Measurements from ENCODE around the gene AMMECR1L. TPM values are rescaled to one million over a fixed set of nuclear protein-coding genes. Genes with fewer than 3 reads are reported as not detected.

The AMMECR1L gene
- total and polyA plus RNA-seq, 12 donors, result 7.2 to 18.3 (median 12.5) TPM

GRCh38 chr2:127865926-127866325 lies 19.8 kb downstream of the AMMECR1L start:
- peaks cover 0 to 79% of the 10 kb centered on the region in 2 donors for H3K36me3 ChIP-seq (replicated peaks in 1 of 2)
- DNase-seq, result no peak
- intact Hi-C loops (cut with DNase I), result no loop called here

GRCh38 chr2:127864877-127865276 lies 20.9 kb downstream of the AMMECR1L start:
- H3K4me1 ChIP-seq (replicated peaks in 1 of 2), result peaks cover 0 to 2% of the 10 kb centered on the region in 2 donors
- 73 to 88% (median 75%) methylated on average over 11 of the region's 11 CpGs for WGBS, 4 donors
- DNase-seq, result no peak
- H3K27me3 ChIP-seq, result no peaks in the 10 kb centered on the region
- H3K27ac ChIP-seq, result no peak overlapping the region
- H3K9me3 ChIP-seq (replicated peaks in 1 of 3), result no peaks in the 10 kb centered on the region
- no peak overlapping the region for H3K4me3 ChIP-seq
- intact Hi-C loops (cut with DNase I), result no loop called here
- H3K36me3 ChIP-seq (replicated peaks in 1 of 2), result peaks cover 0 to 69% of the 10 kb centered on the region in 2 donors
- TF ChIP-seq, protein P1, sequence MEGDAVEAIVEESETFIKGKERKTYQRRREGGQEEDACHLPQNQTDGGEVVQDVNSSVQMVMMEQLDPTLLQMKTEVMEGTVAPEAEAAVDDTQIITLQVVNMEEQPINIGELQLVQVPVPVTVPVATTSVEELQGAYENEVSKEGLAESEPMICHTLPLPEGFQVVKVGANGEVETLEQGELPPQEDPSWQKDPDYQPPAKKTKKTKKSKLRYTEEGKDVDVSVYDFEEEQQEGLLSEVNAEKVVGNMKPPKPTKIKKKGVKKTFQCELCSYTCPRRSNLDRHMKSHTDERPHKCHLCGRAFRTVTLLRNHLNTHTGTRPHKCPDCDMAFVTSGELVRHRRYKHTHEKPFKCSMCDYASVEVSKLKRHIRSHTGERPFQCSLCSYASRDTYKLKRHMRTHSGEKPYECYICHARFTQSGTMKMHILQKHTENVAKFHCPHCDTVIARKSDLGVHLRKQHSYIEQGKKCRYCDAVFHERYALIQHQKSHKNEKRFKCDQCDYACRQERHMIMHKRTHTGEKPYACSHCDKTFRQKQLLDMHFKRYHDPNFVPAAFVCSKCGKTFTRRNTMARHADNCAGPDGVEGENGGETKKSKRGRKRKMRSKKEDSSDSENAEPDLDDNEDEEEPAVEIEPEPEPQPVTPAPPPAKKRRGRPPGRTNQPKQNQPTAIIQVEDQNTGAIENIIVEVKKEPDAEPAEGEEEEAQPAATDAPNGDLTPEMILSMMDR (IDR thresholded peaks at IDR 0.05), result no peak
- TF ChIP-seq POLR2A (IDR thresholded peaks at IDR 0.05), result no peak

More at GRCh38 chr2:127865926-127866325, 19.8 kb downstream of the AMMECR1L start:
- no peak overlapping the region for H3K4me3 ChIP-seq
- H3K27ac ChIP-seq, result no peak overlapping the region
- no peak for TF ChIP-seq POLR2A (IDR thresholded peaks at IDR 0.05)
- TF ChIP-seq, protein P1 (IDR thresholded peaks at IDR 0.05), result no peak
- no peaks in the 10 kb centered on the region for H3K9me3 ChIP-seq (replicated peaks in 1 of 3)
- H3K27me3 ChIP-seq, result no peaks in the 10 kb centered on the region
- no peaks in the 10 kb centered on the region for H3K4me1 ChIP-seq (replicated peaks in 1 of 2)

- intact Hi-C loops (cut with DNase I), result no loop called here
- TF ChIP-seq, protein P1 (IDR thresholded peaks at IDR 0.05), result no peak
- no peak for TF ChIP-seq POLR2A (IDR thresholded peaks at IDR 0.05)
Measured at GRCh38 chr2:127862228-127862627, 23.5 kb downstream of the AMMECR1L start.

DNA sequence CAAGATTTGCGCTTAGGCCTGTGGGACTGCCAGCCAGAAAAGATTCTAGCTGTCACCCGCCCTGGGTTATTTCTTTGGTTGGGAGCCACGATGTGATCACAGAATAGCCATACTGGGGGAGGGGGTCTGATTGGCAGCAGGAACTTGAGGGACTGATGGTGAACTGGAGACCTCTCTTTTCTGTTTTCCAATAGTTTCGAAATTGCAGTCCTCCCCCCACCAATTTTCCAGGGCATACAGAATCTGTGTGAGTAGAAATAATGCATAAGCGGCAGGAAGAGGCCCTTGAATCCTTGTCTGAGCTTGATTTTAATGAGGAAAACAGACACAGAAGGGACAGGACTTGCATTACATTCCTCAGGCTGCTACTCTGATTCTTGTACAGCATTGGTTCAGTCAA lies 25.6 kb downstream of the AMMECR1L start:
- intact Hi-C loops (cut with DNase I), result no loop called here

More at GRCh38 chr2:127862228-127862627, 23.5 kb downstream of the AMMECR1L start:
- Histone ChIP-seq H3K4me3 (no peak overlapping the region), H3K36me3 (replicated peaks in 1 of 2) (peaks cover 0 to 42% of the 10 kb centered on the region in 2 donors), H3K27me3 (no peaks in the 10 kb centered on the region), H3K27ac (no peak overlapping the region), H3K9me3 (replicated peaks in 1 of 3) (no peaks in the 10 kb centered on the region), H3K4me1 (replicated peaks in 1 of 2) (peaks cover under 1 to 9% of the 10 kb centered on the region in 2 donors)
- no peak for DNase-seq
- WGBS, 4 donors, result 82 to 88% (median 84%) methylated on average over 10 to 15 of the region's 15 CpGs

More for the DNA sequence above, 25.6 kb downstream of the AMMECR1L start:
- Histone ChIP-seq H3K4me3 (no peak overlapping the region), H3K27me3 (no peaks in the 10 kb centered on the region), H3K9me3 (replicated peaks in 1 of 3) (no peaks in the 10 kb centered on the region), H3K27ac (no peak overlapping the region), H3K36me3 (replicated peaks in 1 of 2) (peaks cover 0 to 21% of the 10 kb centered on the region in 2 donors), H3K4me1 (replicated peaks in 1 of 2) (peaks cover 8 to 30% of the 10 kb centered on the region in 2 donors)
- DNase-seq, result no peak
- WGBS, 4 donors, result 41 to 67% (median 60%) methylated on average over 5 of the region's 5 CpGs
- TF ChIP-seq, protein P1 (IDR thresholded peaks at IDR 0.05), result no peak
- no peak for TF ChIP-seq POLR2A (IDR thresholded peaks at IDR 0.05)
